ENCODE results near the gene CHERP.
"Not testable (repeated sequence)": the region's sequence is repeated elsewhere in the genome, so short reads cannot be mapped to it uniquely, and the experiment has no call there.

CHERP gene

GRCh38 chr19:16519230-16519687 lies 23.0 kb downstream of the CHERP start:
- DNase-seq: no peak

GRCh38 chr19:16518483-16519229 lies 23.6 kb downstream of the CHERP start:
- peak in 1 of 14 donors; percentile 0 for DNase-seq

- no peak for DNase-seq
Measured at GRCh38 chr19:16518061-16518460, 24.2 kb downstream of the CHERP start.

- DNase-seq: no peak
Measured at GRCh38 chr19:16516923-16517610, 25.2 kb downstream of the CHERP start.

GRCh38 chr19:16516381-16516780 lies 25.9 kb downstream of the CHERP start:
- DNase-seq: no peak

GRCh38 chr19:16514383-16515019 lies 27.7 kb downstream of the CHERP start:
- DNase-seq: no peak

GRCh38 chr19:16512611-16513010 lies 29.6 kb downstream of the CHERP start:
- DNase-seq: not testable (repeated sequence)

- DNase-seq: peak in 13 of 14 donors; percentile 6 to 67 (median 47)
Measured at GRCh38 chr19:16509141-16510061, 32.8 kb downstream of the CHERP start.

- no peak for DNase-seq
Measured at GRCh38 chr19:16508546-16508945, 33.7 kb downstream of the CHERP start.

- DNase-seq: no peak
Measured at GRCh38 chr19:16506961-16507360, 35.3 kb downstream of the CHERP start.

GRCh38 chr19:16506161-16506560 lies 36.1 kb downstream of the CHERP start:
- DNase-seq: not testable (repeated sequence)

- no peak for DNase-seq
Measured at GRCh38 chr19:16504271-16504670, 38.0 kb downstream of the CHERP start.

- DNase-seq: no peak
Measured at GRCh38 chr19:16497837-16498236, 44.4 kb downstream of the CHERP start.

- no peak for DNase-seq
Measured at GRCh38 chr19:16497042-16497441, 45.2 kb downstream of the CHERP start.

GRCh38 chr19:16496613-16496983 lies 45.6 kb downstream of the CHERP start:
- DNase-seq: peak in 1 of 14 donors; percentile 26

GRCh38 chr19:16495982-16496612 lies 46.1 kb downstream of the CHERP start, which contains the start of the genes C19orf44 and CALR3:
TSS of gene C19orf44 (plus strand) at chr19:16496394. CDS start at chr19:16500793, 4,399 bp downstream.
TSS of gene CALR3 (minus strand) at chr19:16496167. CDS start at chr19:16496129, 38 bp downstream.
- DNase-seq: peak; percentile 69 to 99 (median 97)

- DNase-seq: not testable (repeated sequence)
Measured at GRCh38 chr19:16486476-16486875, 55.8 kb downstream of the CHERP start.

- no peak for DNase-seq
Measured at GRCh38 chr19:16482745-16483144, 59.5 kb downstream of the CHERP start.

- no peak for DNase-seq
Measured at GRCh38 chr19:16477311-16477710, 64.9 kb downstream of the CHERP start.

GRCh38 chr19:16476401-16476800 lies 65.8 kb downstream of the CHERP start:
- DNase-seq: no peak

- DNase-seq: no peak
Measured at GRCh38 chr19:16473875-16474392, 68.3 kb downstream of the CHERP start.
